NAMALWA (cell line): ENCODE results near the gene ZNF587.
A peak's percentile ranks its signal among the peaks of the same experiment; 100 is the strongest.
"Not testable (repeated sequence)": the region's sequence is repeated elsewhere in the genome, so short reads cannot be mapped to it uniquely, and the experiment has no call there.

Experiments
- DNase-seq: peaks from one replicate; pipeline ENCODE4 v3.0.0-alpha.2; 2015; ENCODE audit warnings: low spot score

Gene ZNF587

GRCh38 chr19:57887195-57887941 is 37.7 kb downstream of the ZNF587 start:
- no peak for DNase-seq

GRCh38 chr19:57888107-57888559 is 38.5 kb downstream of the ZNF587 start:
- no peak for DNase-seq

- peak; percentile 94 for DNase-seq
Measured at GRCh38 chr19:57888560-57889231, 39.0 kb downstream of the ZNF587 start, which contains the start of gene ZNF814. TSS of gene ZNF814 (minus strand) at chr19:57889037. CDS start at chr19:57888802, 235 bp downstream.

GRCh38 chr19:57890706-57891105 is 41.0 kb downstream of the ZNF587 start:
- DNase-seq: not testable (repeated sequence)

GRCh38 chr19:57900311-57900710 is 50.7 kb downstream of the ZNF587 start:
- no peak for DNase-seq

- DNase-seq: no peak
Measured at GRCh38 chr19:57903618-57904184, 54.0 kb downstream of the ZNF587 start.

GRCh38 chr19:57905258-57905657 is 55.6 kb downstream of the ZNF587 start:
- DNase-seq: no peak

- no peak for DNase-seq
Measured at GRCh38 chr19:57907394-57907793, 57.7 kb downstream of the ZNF587 start.

- DNase-seq: no peak
Measured at GRCh38 chr19:57914531-57914930, 64.9 kb downstream of the ZNF587 start.
